NCI-H1436 treated with DMSO at 0.1 percent for 48 hours (cell line): ENCODE data around the gene SH3RF2.

Experiments
- DNase-seq: peaks from one replicate; lab custom pipeline; 2025; lab: John Stamatoyannopoulos, UW

Gene SH3RF2

DNA sequence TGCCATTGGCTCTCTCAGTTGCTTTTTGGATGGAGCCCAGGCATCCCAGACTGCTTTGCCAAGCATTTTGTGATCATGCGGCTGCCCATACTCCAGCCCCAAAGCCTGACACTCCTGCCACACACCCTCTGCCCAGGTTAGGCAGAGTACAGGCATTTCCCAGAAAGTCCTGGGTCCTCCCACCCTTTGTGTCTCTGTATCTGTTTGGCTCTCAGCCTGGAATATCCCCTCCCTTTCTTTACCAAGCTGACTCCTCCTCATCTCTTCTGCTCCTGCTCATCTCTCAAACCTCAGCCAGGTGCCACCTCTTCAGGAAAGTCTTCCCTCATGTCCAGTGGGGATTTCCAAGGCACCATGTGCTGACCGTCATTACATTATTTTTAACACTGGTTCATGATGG lies 14.3 kb upstream of the SH3RF2 start:
- DNase-seq: no peak

DNA sequence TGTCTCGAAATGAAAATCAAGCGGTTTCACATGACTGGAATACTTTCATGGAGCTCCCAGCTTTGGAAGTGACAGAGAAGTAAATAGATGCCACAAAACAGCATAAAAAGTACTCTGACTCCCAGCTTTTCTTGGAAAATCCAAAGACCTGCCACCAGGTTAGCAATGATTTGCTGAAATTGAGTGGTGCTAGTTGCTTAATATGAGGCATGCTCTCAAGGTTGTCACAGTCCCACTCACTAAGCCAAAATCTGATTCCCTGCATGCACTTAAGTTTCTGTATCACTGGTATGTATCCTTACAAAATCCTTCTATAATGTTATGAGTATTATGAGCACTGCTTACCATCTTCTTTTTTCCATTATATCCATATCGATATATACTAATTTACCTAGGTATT lies 13.0 kb upstream of the SH3RF2 start:
- DNase-seq: no peak

DNA sequence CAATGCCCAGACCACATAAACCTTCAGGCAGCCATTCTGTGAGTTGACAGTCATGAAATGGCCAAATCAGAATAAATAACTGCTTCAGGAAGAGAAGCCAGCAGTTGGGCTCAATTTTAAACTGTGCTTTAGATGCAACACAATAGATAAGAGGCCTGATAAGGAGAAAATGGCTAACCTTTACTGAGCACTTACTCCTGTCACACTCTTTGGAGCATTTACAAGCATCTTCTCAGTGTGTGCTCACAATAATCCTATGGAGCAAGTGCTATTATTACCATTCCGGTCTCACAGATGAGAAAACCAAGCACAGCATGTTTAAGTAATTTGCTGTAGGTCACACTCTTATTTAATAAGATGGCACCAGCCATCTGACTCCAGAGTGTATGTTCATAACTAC lies 11.5 kb upstream of the SH3RF2 start:
- no peak for DNase-seq

DNA sequence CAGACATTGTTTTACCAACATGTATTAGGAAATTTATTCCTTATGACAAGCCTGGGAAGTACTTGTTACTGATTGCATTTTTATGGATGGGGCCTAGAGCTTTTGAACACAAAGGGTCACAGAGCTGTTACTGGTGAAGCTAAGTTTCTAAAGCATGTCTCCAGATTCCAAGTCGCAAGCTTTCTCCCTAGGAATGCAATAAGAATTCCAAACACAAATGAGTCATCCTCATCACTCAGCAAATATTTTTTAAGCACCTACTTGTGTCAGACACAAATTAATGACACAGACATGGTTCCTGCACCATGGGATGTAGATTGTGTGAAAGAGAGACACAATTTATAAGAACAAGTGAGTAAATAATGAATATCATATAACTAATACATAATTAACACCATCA lies 11.0 kb upstream of the SH3RF2 start:
- DNase-seq: no peak

DNA sequence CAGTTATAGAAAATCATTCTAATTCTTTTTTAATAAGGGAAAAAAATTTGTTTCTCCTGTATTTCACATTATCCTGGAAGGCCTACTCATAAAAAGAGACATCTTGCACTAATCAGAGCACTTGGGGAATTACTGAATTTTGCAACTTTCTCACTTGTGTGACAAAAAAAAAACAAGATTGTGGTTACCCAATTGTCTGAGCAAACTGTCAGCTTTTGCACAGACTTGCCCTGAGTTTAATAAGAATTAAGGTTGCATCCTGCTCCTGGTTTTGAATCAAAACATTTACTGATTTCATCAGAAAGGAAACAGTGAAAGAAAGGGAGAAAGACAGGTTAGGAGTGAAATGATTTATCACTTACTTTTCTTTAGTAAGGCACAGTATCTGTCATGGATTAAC lies 10.6 kb upstream of the SH3RF2 start:
- no peak for DNase-seq

DNA sequence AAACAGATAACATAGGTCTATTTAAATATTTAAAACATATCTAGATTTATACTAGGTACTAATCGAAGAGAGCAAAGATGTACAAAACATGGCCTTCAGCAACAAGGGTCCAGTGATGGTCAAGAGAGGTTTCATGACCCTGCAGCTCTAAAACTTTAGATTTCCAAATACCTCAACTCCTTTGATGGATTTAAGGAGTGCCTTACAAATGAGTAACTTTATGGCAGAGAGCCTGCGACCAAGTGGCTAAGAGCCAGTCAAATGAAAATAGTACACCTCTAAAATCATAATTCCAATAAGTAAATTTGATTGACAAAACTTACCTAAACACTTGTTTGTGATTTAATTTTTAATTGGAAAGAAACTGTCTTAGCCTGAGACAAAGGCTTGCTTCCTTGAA lies 4.7 kb upstream of the SH3RF2 start:
- no peak for DNase-seq

DNA sequence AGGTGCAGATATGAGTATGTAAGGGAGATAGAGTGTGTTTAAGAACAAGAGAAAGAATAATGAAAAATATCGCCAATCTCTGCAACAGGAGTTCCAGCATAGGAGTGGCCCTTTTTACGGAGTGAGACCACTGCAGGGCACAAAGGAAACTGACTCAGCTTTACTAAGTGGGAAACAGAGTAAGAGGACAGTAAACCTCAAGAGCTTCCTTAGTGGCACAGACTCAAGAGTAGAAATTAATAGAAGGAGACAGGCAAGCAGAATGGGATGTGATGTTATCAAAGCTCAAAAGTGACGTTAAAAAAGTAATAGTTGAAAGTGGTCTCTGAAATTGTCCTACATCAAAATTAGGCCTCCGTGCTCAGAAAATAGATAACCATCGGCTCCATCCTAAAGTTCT lies 2.1 kb upstream of the SH3RF2 start:
- DNase-seq: no peak

DNA sequence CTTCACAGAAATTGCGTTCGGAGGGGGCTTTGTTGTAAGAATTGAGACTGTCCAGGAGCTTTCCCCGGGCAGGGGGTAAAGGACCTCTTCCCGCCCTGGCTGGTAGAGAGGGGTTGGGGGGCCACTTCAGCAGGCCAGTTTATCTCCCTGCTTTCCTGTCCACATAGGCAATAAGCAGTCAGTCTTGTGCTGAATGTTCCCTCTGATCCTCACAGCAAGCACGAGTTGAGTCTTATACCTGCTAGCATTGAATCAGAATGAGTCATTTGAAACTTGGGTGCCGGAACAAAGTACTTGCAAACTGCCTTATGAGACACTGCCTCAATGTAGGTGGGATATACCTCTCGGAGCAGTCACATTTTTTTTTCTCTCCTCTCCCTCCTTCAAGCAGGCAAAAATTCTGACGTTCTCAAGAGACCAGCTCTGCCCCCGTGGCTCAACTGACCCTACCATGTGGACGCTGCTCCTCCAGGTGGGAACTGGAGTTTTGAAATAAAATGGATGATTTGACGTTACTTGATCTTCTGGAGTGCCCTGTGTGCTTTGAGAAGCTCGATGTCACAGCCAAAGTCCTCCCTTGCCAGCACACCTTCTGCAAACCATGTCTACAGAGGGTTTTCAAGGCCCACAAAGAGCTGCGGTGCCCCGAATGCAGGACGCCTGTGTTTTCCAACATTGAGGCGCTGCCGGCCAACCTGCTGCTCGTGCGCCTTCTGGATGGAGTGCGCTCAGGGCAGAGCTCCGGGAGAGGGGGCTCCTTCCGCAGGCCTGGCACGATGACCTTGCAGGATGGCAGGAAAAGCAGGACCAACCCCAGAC lies 1.3 kb downstream of the SH3RF2 start:
- no peak for DNase-seq

DNA sequence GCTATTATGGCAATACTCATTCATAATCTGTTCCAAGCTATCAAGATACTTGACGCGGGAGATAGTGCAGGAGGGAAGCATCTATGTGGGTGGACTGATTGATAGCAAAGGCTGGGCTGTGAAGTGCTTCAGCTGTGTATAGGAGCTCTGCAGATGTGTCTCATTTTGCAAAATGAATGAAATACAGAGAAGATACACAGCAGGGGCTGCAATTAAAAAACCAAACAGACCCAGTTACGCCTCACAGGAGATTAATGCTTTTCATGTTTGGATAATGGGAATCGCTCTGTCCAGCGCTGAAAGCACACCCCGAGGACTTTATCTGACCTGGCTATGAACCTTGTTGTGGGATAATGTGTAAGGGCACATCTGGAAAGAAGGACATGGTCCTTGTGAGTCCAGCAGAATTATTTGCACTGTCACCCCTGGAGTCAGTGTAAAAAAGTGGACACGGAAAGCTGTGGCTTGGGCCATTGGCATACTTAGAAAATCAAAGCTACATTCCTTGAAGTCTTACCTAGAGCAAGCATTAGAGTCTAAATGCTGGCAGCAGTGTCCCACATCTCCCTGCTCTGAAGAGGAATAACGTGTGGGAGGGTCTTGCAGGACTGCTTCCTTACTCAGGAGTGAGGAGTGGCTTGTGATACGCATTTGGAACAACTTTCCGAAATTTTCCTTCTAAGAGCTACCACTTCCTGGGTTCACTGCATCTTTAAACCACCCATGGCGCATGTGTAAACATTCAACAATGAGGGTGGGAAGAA lies 2.6 kb downstream of the SH3RF2 start:
- DNase-seq: no peak

DNA sequence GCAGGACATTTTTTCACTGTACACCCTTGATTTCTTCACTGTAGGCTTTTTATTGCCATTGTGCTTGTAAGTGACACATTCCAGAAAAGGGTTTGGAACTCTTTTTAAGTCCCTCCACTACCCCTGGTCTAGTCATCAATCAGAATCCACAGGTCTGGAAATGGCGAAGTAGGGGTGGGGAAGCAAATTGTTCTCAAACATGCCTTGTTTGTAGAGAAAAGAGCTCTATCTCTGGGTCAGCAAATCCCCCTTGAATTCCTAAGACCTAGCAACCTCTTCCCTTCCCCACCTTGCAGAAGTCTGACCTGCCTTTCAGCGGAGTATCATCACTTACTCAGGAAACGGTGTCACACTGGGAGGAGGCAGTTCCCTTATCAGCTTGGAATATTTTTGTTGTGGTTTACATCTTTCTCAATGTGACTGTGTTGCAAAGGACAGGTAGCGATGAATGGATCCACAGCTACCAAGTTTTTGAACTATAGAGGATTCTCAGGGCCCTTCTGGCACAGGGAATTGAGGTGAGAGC lies 3.2 kb downstream of the SH3RF2 start:
- DNase-seq: no peak

DNA sequence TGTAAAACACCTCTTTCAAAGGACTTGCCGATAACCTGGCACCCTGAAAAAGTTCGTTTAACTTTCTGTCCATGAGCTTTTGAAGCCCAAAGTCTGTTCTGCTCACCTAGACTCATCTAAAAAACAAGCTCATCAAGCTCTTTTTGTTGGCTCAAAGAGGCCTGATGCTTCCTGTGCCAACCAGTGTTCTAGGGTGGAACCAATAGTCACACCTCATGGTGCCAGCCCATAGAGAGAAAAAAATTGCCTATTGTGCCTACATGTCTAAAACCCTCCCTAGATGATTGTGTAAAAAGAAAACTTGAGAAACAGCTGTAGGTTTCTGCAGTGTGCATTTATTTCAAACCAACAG lies 4.7 kb downstream of the SH3RF2 start:
- DNase-seq: no peak

DNA sequence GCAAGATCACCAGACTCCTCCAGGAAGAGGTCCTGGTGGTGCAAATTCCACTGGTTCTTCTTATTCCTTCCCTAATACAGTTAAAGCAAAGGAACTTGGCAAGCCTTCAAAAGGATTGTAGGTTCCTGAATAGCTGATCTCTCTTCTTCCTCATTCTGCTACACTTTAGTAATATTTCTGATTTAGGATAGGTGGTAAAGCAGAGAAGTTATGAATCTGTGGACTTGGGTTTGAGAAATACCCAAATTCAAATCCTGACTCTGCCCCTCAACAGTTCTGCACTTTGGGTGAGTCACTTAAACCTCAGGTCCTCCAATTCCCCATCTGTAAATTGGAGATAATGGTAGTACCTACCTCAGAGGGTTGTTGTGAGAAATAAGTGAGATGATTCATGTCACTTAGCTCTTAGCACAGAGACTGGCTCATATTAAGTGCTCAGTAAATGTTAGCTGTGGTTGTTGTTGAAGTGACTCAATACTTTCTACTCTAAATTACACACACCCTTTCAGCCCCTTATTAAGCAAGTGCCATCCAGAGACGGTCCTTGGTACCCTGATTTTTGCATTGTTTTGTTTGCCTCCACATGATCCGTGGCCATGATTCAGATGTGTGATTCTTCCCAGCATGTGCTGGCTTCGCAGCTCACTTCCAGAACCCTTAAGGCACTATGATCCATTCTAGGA lies 5.2 kb downstream of the SH3RF2 start:
- DNase-seq: no peak

DNA sequence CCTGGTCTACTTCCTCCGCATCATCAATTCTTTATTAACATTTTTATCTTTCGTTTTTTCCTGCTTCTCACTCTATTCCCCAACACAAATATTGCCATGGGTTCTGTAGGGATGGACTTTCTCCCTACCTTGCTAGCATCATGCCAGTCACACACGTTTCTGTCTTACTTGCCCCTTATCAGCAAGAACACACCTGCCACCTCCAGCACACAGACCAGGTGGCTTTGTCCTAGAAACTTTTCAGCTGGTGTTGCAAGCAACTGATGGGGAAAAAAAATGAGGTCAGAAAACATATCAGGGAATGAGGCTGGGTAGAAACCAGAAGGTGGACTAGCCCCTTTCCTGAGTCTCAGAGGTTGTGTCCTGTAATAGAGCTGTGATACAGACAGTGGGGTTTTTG lies 5.8 kb downstream of the SH3RF2 start:
- DNase-seq: no peak

DNA sequence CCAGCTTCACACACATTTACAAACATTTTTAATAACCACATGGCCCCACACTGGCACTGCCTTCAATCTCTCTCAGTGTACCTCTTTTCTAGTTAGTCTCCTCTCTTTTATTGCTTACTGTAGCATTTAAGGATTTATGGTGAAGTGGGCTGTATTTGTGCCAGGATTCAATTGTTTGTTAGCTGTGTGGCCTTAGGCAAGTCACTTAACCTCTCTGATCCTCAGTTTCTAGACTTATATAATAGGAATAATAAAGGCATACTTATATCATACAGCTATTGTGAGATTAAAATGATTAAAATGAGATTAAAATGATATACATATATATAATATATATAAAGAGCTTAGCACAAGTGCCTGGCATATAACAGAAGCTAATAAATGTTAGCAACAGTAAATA lies 6.4 kb downstream of the SH3RF2 start:
- DNase-seq: no peak

DNA sequence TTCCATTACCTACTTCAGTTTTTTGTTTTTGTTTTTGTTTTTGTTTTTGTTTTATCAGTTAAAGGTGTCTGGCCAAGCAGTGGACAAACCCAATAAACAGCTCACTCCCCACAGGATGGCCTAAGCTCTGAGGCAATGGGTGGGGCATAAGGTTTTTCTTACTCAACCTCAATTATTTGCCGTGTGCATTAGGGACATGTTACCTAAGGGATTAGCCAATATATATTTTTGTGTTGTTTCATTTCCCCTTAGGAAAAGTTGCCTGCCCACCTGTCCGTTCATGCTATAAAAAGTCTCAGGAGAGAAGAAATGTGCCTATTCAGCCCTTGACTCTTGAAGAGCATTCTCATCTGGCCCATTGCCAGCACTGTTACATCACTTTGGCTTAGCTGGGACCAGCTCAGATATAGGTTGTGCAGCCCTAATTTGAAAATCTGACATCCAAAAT lies 7.3 kb downstream of the SH3RF2 start:
- DNase-seq: peak; percentile 40

DNA sequence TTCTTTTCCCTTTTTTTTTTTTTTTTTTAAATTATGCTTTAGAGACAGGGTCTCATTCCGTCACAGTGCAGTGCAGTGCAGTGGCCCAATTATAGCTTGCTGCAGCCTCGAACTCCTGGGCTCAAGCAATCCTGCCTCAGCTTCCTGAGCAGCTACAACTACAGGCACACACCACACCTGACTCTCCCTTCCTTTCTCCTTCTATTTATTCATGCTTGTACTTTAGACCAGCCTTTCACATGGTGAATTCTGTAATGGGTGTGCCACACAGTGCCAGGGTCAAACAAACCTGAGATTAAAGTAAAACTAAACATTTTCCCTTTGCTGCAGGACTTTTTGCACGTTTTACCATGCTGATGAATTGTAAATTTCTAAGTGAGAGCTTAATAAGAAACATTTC lies 8.0 kb downstream of the SH3RF2 start:
- no peak for DNase-seq

DNA sequence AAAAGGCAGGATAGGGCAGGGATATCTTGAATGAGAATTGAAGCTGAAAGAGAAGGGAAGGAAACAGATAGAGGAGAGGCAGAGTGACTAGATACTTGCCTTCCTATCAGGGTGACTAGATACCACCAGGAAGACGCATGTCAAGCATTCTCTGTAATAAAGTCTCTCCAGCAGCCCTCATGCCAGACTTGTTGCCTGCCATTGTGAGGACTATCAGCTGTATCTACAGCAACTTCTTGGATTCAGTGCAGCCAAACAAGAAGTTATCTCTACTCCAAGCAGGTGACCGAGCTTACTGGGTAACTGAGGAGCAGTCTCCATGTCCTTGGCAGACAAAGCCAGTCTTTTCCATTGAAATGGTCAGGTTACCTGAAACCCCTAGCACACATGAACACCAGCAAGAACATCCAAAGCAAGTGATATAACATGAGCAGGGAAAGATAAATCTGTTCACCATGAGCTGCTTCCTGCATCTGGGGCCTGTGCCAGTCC lies 9.3 kb downstream of the SH3RF2 start:
- DNase-seq: no peak

DNA sequence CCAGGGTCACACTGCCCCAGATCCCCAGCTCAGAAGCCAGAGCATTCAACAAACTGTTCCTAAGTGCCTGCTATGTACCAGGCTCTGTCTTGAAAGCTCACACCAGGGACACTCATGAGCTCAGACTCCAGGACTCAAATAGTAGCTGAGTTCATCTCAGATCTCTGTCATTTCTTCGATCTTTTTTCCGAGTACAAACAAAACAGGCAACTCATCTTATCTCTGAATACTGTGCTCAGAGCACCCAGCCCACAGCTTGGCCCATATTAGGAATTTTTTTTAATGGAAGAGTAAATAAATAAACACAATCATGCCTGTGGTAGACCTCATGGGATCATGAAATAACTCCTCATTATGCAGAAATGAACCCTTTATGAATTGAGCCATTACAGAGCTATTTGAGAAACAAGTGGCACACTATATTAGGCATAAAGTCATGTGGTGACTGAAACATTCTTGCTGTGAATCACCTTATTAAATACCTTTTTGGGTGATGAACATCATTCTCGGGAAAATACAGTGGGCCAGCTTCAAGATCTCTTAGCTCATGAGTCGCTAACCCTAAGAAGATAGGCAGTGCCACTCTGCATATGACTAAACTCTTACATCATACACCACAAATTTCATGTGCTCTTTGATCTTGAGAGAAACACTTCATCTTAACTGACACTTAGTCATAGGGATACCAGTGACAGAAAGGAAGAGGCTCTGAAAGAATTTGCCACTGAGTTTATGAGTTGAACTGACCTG lies 9.9 kb downstream of the SH3RF2 start:
- DNase-seq: no peak

DNA sequence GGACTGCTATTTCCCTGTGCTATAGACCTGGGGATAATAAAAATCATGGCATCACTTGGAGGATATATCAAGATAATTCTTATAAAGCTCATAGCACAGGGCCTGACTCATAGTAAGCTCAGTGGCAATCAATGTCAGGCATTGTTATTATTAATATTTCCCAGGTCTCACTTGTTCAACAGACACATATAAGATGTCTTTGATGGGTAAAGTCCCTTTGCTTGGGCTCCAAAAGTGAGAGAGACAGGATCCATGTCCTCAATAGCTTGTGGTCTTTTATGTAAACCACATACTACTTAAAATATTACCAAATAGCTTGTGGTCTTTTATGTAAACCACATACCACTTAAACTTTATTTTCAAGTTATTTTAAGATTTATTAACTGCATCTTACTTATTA lies 11.2 kb downstream of the SH3RF2 start:
- DNase-seq: no peak

DNA sequence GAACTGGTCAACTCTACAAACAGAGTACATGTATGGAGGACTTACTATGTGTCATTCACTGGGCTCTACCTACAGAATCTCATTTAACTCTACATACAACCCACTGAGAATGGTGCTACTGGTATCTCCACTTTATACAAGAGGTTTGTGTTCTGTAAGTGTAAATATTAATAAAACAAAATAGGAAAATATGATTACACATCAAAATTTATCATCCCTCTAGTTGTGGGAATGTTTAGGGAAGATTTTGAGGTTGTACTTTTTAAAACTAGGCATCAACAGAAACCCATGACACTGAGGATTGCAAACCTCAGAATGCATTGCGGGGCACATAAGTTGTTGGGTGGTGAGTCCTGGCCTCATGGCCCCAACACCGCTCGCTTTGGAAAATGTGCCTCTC lies 11.7 kb downstream of the SH3RF2 start:
- no peak for DNase-seq

DNA sequence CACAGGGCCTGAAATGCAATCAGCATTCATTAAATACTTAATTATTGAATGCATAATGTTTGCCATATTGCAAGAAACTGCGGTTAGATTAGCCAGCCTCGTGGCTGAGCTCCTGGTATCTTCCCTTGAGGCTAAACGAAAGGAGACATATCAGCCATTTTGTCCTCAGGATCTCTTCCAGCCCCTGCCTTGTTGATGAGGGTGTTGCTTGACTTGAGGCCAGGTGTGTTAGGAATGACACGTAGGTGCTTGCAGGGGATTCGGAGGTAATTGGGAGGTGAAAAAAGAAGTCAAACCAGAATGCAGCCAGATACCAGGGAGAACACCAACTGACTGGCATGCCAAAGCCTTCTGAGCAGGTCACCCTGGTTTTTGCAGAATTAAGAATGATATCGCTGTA lies 12.5 kb downstream of the SH3RF2 start:
- no peak for DNase-seq

DNA sequence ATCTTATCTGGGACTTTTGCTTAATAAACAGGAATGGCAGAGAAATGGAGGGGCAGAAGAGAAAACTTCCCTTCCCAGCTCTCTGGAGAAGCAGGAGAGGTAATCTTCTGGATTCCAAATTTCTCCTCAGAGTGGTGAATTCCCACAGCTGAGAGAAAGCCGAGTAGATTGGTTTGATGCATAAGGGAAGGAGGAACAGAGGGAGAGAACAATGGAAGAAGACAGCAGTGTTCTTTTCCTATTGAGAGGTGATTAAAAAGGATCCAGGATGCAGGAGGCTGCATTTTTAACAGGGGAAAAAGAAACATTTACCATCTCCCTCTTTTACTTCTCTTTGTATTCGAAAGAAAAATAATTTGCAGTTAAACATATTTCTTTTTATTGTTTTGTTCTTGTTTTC lies 13.1 kb downstream of the SH3RF2 start:
- no peak for DNase-seq
